K562 (cell line): Measurements from ENCODE around the gene CCNL1. TPM values are rescaled to one million over a fixed set of nuclear protein-coding genes. Genes with fewer than 3 reads are reported as not detected.

Experiments used
- BCLAF1 ChIP-seq, 2 experiments: fragments of 450-650 bp in 1 of 2; IDR thresholded peaks; 2 replicates each; pipeline ENCODE4 v1.6.1; 2011 to 2017; ENCODE audit warnings: low read depth in 2 of 2, antibody characterized with exemption in 1 of 2, borderline replicate concordance in 1 of 2, low read length in 1 of 2, mild to moderate bottlenecking in 1 of 2, mixed read lengths in 1 of 2; ENCODE audit not compliant: control insufficient read depth in 1 of 2
- BMI1 ChIP-seq: fragments of 150-350 bp; IDR thresholded peaks from 2 replicates; pipeline ENCODE4 v1.6.1; 2014; ENCODE audit warnings: low read length
- HMGN3 ChIP-seq: IDR thresholded peaks from 2 replicates; pipeline ENCODE4 v1.6.1; 2011; ENCODE audit warnings: borderline replicate concordance, low read depth, mild to moderate bottlenecking, mixed read lengths, low read length; ENCODE audit not compliant: insufficient read length; ENCODE audit errors: extremely low read depth
- HNRNPH1 ChIP-seq: fragments of 200-400 bp; formaldehyde crosslinking; optimal IDR thresholded peaks from 2 replicates; pipeline ENCODE3; 2017; ENCODE audit warnings: low read depth, mild to moderate bottlenecking, low read length, moderate library complexity
- IFI16 ChIP-seq: fragments of 250-450 bp; sonication (Bioruptor Pico); IDR thresholded peaks from 2 replicates; pipeline ENCODE4 v2.1.2; 2022; ENCODE audit warnings: mild to moderate bottlenecking, inconsistent platforms
- IRF2 ChIP-seq: sonication (generic); formaldehyde crosslinking; IDR thresholded peaks from 2 replicates; pipeline ENCODE4 v1.8.1; 2022; ENCODE audit warnings: mild to moderate bottlenecking, missing genetic modification reagents
- JUND ChIP-seq, 2 experiments: IDR thresholded peaks; 2 replicates in 1 of 2; 3 replicates in 1 of 2; pipeline ENCODE4 v1.6.1; 2011; ENCODE audit warnings: borderline replicate concordance in 2 of 2, low read depth in 2 of 2, low read length in 2 of 2, improper control_type of control experiment in 1 of 2, missing biosample characterization in 1 of 2, missing genetic modification characterization in 1 of 2, missing genetic modification reagents in 1 of 2
- MAZ ChIP-seq, 2 experiments: fragments of 450-650 bp in 1 of 2; sonication (generic) in 1 of 2; formaldehyde crosslinking; IDR thresholded peaks in 1 of 2; conservative IDR thresholded peaks in 1 of 2; 2 replicates each; pipeline versions ENCODE4 v1.4.0 to v1.5.0; 2020; ENCODE audit warnings: mild to moderate bottlenecking in 1 of 2, missing genetic modification reagents in 1 of 2
- MYBL2 ChIP-seq, 2 experiments: fragments of 450-650 bp in 1 of 2; sonication (generic) in 1 of 2; formaldehyde crosslinking in 1 of 2; IDR thresholded peaks; 2 replicates each; pipeline versions ENCODE4 v1.6.1 to v1.8.1; 2017 to 2022; ENCODE audit warnings: borderline replicate concordance in 1 of 2, inconsistent platforms in 1 of 2, low read depth in 1 of 2, mild to moderate bottlenecking in 1 of 2, missing genetic modification reagents in 1 of 2, moderate library complexity in 1 of 2
- PHF21A ChIP-seq: fragments of 450-650 bp; IDR thresholded peaks from 2 replicates; pipeline ENCODE4 v1.6.1; 2017; ENCODE audit warnings: low read depth, borderline replicate concordance
- POLR2G ChIP-seq: fragments of 200-400 bp; formaldehyde crosslinking; IDR thresholded peaks from 2 replicates; pipeline ENCODE4 v1.6.1; 2017; ENCODE audit warnings: low read depth, mild to moderate bottlenecking, antibody characterized with exemption, low read length, moderate library complexity
- RB1 ChIP-seq: fragments of 450-650 bp; IDR thresholded peaks from 2 replicates; pipeline ENCODE4 v1.6.1; 2017; ENCODE audit warnings: low read depth, mild to moderate bottlenecking
- RBM15 ChIP-seq: fragments of 200-400 bp; formaldehyde crosslinking; IDR thresholded peaks from 2 replicates; pipeline ENCODE4 v1.6.1; 2018; ENCODE audit warnings: mild to moderate bottlenecking, low read length, moderate library complexity; ENCODE audit not compliant: insufficient read depth
- RUNX1 ChIP-seq: sonication (generic); IDR thresholded peaks from 2 replicates; pipeline ENCODE4 v1.6.1; 2016; ENCODE audit warnings: antibody characterized with exemption, low read depth
- TFAP4 ChIP-seq: sonication (generic); formaldehyde crosslinking; IDR thresholded peaks from 2 replicates; pipeline ENCODE4 v1.8.0; 2022; ENCODE audit warnings: missing genetic modification reagents, mild to moderate bottlenecking, moderate library complexity, borderline replicate concordance
- TOE1 ChIP-seq, 2 experiments: fragments of 450-650 bp in 1 of 2; sonication (generic) in 1 of 2; formaldehyde crosslinking in 1 of 2; IDR thresholded peaks; 2 replicates each; pipeline versions ENCODE4 v1.7.1 to v1.8.0; 2016 to 2022; ENCODE audit warnings: borderline replicate concordance in 2 of 2, mild to moderate bottlenecking in 2 of 2, antibody characterized with exemption in 1 of 2, inconsistent platforms in 1 of 2, low read depth in 1 of 2, missing genetic modification reagents in 1 of 2, moderate library complexity in 1 of 2
- ZFP1 ChIP-seq: fragments of 450-650 bp; formaldehyde crosslinking; IDR thresholded peaks from 2 replicates; pipeline ENCODE4 v1.4.0; 2020; ENCODE audit warnings: mild to moderate bottlenecking, mixed read lengths
- ZFP36 ChIP-seq: fragments of 150-350 bp; IDR thresholded peaks from 2 replicates; pipeline ENCODE4 v1.6.1; 2018; ENCODE audit warnings: low read length, low read depth; ENCODE audit not compliant: partially characterized antibody
- ZNF311 ChIP-seq: fragments of 250-450 bp; sonication (Bioruptor Pico); IDR thresholded peaks from 2 replicates; pipeline ENCODE4 v1.4.0; 2020; ENCODE audit warnings: mild to moderate bottlenecking, moderate library complexity
- ZNF408 ChIP-seq: fragments of 250-450 bp; sonication (Bioruptor Pico); IDR thresholded peaks from 2 replicates; pipeline ENCODE4 v1.4.0; 2020; ENCODE audit warnings: low read depth, mild to moderate bottlenecking, moderate library complexity
- ZNF444 ChIP-seq: fragments of 250-450 bp; sonication (Bioruptor Pico); IDR thresholded peaks from 2 replicates; pipeline ENCODE4 v1.4.0; 2020; ENCODE audit warnings: mild to moderate bottlenecking, moderate library complexity
- ZNF79 ChIP-seq: fragments of 250-450 bp; sonication (Bioruptor Pico); IDR thresholded peaks from 2 replicates; pipeline ENCODE4 v1.4.0; 2020; ENCODE audit warnings: low read depth, mild to moderate bottlenecking, moderate library complexity
- polyA plus RNA-seq, 8 experiments: library from polyadenylated mRNA; depleted of rRNA in 4 of 8; stranded (reverse) in 5 of 8; unstranded in 3 of 8; fragments of >200 nt; fragmentation: Nextera tagmentation in 2 of 8; fragmentation: Illumina TruSeq in 1 of 8; extraction: Ambion mirVana in 2 of 8; extraction: Trizol in 1 of 8; gene quantifications; 2 replicates each; pipeline versions ENCODE4 v1.2.1 to v1.2.3, GENCODE V29; 2011 to 2014; ENCODE audit warnings: inconsistent platforms in 1 of 8, missing spikeins in 1 of 8
- total RNA-seq, 7 experiments: library from RNA; depleted of rRNA in 6 of 7; stranded (reverse); fragments of >200 nt in 6 of 7; fragmentation: Illumina TruSeq in 2 of 7; extraction: Trizol in 2 of 7; gene quantifications; 2 replicates each; pipeline versions ENCODE4 v1.2.1 to v1.2.3, GENCODE V29; 2011 to 2021; ENCODE audit warnings: low replicate concordance in 1 of 7

CCNL1 gene
- total and polyA plus RNA-seq, 9 of the 15 experiments (the other 6 are each of a cell fraction or from before 2014, with no cell fraction given), result 16.1 to 186 (median 132) TPM

GRCh38 chr3:157130467-157131251, 29.3 kb downstream of the CCNL1 start (continued):
- TF ChIP-seq ZFP36, result no peak
- TF ChIP-seq ZNF79 (CRISPR knock-in tag), result no peak
- TF ChIP-seq TFAP4, result no peak; the same call in 1 of the 2 replicates
- TF ChIP-seq BCLAF1 (IDR thresholded peaks at IDR 0.05; ENCODE audit: borderline replicate concordance in 1 of 2, control insufficient read depth in 1 of 2, low read depth in 2 of 2, low read length in 1 of 2), result no peak
- no peak for TF ChIP-seq BMI1
- TF ChIP-seq MAZ (CRISPR knock-in tag; conservative IDR thresholded peaks at IDR 0.05 in 1 of 2, IDR thresholded peaks at IDR 0.05 in 1 of 2), result peak; percentile 17 to 67; a peak in 2 of 4 replicates
- no peak for TF ChIP-seq ZNF408 (CRISPR knock-in tag)
- TF ChIP-seq IRF2, result no peak
- TF ChIP-seq ZNF444 (CRISPR knock-in tag), result no peak
- TF ChIP-seq ZFP1, result no peak
- TF ChIP-seq POLR2G, result no peak
- TF ChIP-seq RBM15, result no peak
- TF ChIP-seq IFI16 (CRISPR knock-in tag), result no peak
- TF ChIP-seq RUNX1, result no peak
- 0 out of 2 replicates have a peak, but pooled peaks have one; percentile 26 for TF ChIP-seq JUND (IDR thresholded peaks at IDR 0.05; ENCODE audit: borderline replicate concordance, low read depth, low read length)
- no peak; the same call in 2 of the 3 replicates for TF ChIP-seq JUND (tag; IDR thresholded peaks at IDR 0.05; ENCODE audit: borderline replicate concordance, low read depth, low read length)
- TF ChIP-seq PHF21A, result no peak
- TF ChIP-seq TOE1 (IDR thresholded peaks at IDR 0.05; ENCODE audit: borderline replicate concordance), result no peak
- TF ChIP-seq TOE1 (CRISPR knock-in tag; IDR thresholded peaks at IDR 0.05; ENCODE audit: borderline replicate concordance, low read depth), result no peak
- no peak for TF ChIP-seq ZNF311 (CRISPR knock-in tag)
- no peak for TF ChIP-seq MYBL2 (IDR thresholded peaks at IDR 0.05; ENCODE audit: low read depth)
- TF ChIP-seq MYBL2 (CRISPR knock-in tag; IDR thresholded peaks at IDR 0.05; ENCODE audit: borderline replicate concordance), result no peak
- TF ChIP-seq HNRNPH1, result no peak
- no peak for TF ChIP-seq HMGN3
- no peak; the same call in 1 of the 2 replicates for TF ChIP-seq RB1
